Activated CD8-positive, alpha-beta T cell treated with anti-CD3 and anti-CD28 coated beads for 36 hours (primary cell): ENCODE data around the gene TALDO1. TPM values are rescaled to one million over a fixed set of nuclear protein-coding genes. Genes with fewer than 3 reads are reported as not detected.

Source experiments
- ATAC-seq: fragments of 200-7000 bp; cut with Tn5 transposase; one replicate; pipeline ENCODE4 v1.10.0; 2021; ENCODE audit warnings: mild to moderate bottlenecking, moderate library complexity
- CTCF ChIA-PET: fragments of 350-600 bp; sonication (Branson Sonifier 250); formaldehyde crosslinking; loops from one replicate; lab custom pipeline; 2021; ENCODE audit warnings: antibody characterized with exemption; lab: Charles Lee
- POLR2A ChIA-PET: fragments of 350-600 bp; sonication (Branson Sonifier 250); formaldehyde crosslinking; loops from one replicate; lab custom pipeline; 2021; ENCODE audit warnings: antibody characterized with exemption; lab: Charles Lee
- DNase-seq: peaks from one replicate; pipeline ENCODE4 v3.0.0-alpha.2; 2020
- H3K27ac Mint-ChIP-seq: one replicate; pipeline ENCODE4 v1.8.0; 2021; ENCODE audit warnings: mild to moderate bottlenecking, mixed read lengths
- H3K27me3 Mint-ChIP-seq: one replicate; pipeline ENCODE4 v1.8.0; 2021; ENCODE audit warnings: mixed read lengths
- H3K36me3 Mint-ChIP-seq: one replicate; pipeline ENCODE4 v1.8.0; 2021; ENCODE audit warnings: low read depth, mixed read lengths
- H3K4me1 Mint-ChIP-seq: one replicate; pipeline ENCODE4 v1.8.0; 2021; ENCODE audit warnings: low read depth, mixed read lengths
- H3K4me3 Mint-ChIP-seq: one replicate; pipeline ENCODE4 v1.8.0; 2021; ENCODE audit warnings: mild to moderate bottlenecking, moderate library complexity, mixed read lengths
- H3K9me3 Mint-ChIP-seq: one replicate; pipeline ENCODE4 v1.8.0; 2021; ENCODE audit warnings: mixed read lengths
- CTCF ChIP-seq: fragments of 200-600 bp; IDR thresholded peaks from one replicate; pipeline ENCODE4 v1.8.0; 2022; ENCODE audit warnings: antibody characterized with exemption, mild to moderate bottlenecking
- intact Hi-C: fragments of 100-400 bp; cut with micrococcal nuclease; formaldehyde crosslinking; loops from one replicate; pipeline ENCODE4 v1.10.0; 2022
- total RNA-seq, 2 experiments: library from RNA; stranded (reverse); gene quantifications; one replicate each; pipeline ENCODE4 v1.2.3, GENCODE V29; 2021

TALDO1 gene
- total RNA-seq, 2 experiments from 2014 or later, result 234 to 241 TPM

GRCh38 chr11:770642-771616 is 23.7 kb downstream of the TALDO1 start:
- H3K27me3 Mint-ChIP-seq, result no peaks in the 10 kb centered on the region
- ATAC-seq, result no peak
- TF ChIP-seq CTCF, result no peak
- no peak for DNase-seq
- no peak overlapping the region for H3K27ac Mint-ChIP-seq
- H3K9me3 Mint-ChIP-seq, result no peaks in the 10 kb centered on the region
- H3K36me3 Mint-ChIP-seq, result peaks cover 25% of the 10 kb centered on the region
- intact Hi-C loops, result no loop called here
- POLR2A ChIA-PET, result interaction anchor here (1.1 to 1.5 kb wide), 3 partner anchors 11 to 35 kb away, joined by 3 to 5 read pairs (median 4); partner anchors contain the start of gene CEND1
- CTCF ChIA-PET, result no interaction called here
- peaks cover 17% of the 10 kb centered on the region for H3K4me1 Mint-ChIP-seq
- no peak overlapping the region for H3K4me3 Mint-ChIP-seq

GRCh38 chr11:771617-772204 is 24.4 kb downstream of the TALDO1 start:
- peaks cover 22% of the 10 kb centered on the region for H3K36me3 Mint-ChIP-seq
- intact Hi-C loops, result no loop called here
- CTCF ChIA-PET, result no interaction called here

GRCh38 chr11:772429-773390 is 25.4 kb downstream of the TALDO1 start:
- no peak for TF ChIP-seq CTCF
- Mint-ChIP-seq H3K36me3 (peaks cover 21% of the 10 kb centered on the region), H3K9me3 (no peaks in the 10 kb centered on the region), H3K27me3 (no peaks in the 10 kb centered on the region), H3K4me3 (no peak overlapping the region), H3K27ac (no peak overlapping the region), H3K4me1 (peaks cover 16% of the 10 kb centered on the region)
- ATAC-seq (no peak), DNase-seq (no peak)
- ChIA-PET POLR2A (interaction anchor here (1.1 to 1.3 kb wide), 2 partner anchors 13 to 26 kb away, joined by 4 to 5 read pairs; partner anchors contain the start of gene TALDO1), CTCF (no interaction called here)
- intact Hi-C loops, result no loop called here

More at GRCh38 chr11:771617-772204, 24.4 kb downstream of the TALDO1 start:
- peaks cover 17% of the 10 kb centered on the region for H3K4me1 Mint-ChIP-seq
- POLR2A ChIA-PET, result interaction anchor here (1.3 kb wide), 1 partner anchor 12 kb away, joined by 5 read pairs; no protein-coding TSS in a partner anchor
- no peak for ATAC-seq
- DNase-seq, result no peak
- no peaks in the 10 kb centered on the region for H3K9me3 Mint-ChIP-seq
- no peak overlapping the region for H3K27ac Mint-ChIP-seq
- no peak overlapping the region for H3K4me3 Mint-ChIP-seq
- no peaks in the 10 kb centered on the region for H3K27me3 Mint-ChIP-seq
- TF ChIP-seq CTCF, result no peak

GRCh38 chr11:773425-773824 is 26.2 kb downstream of the TALDO1 start:
- Mint-ChIP-seq H3K4me1 (peaks cover 16% of the 10 kb centered on the region), H3K9me3 (no peaks in the 10 kb centered on the region), H3K27ac (no peak overlapping the region), H3K27me3 (no peaks in the 10 kb centered on the region), H3K4me3 (no peak overlapping the region), H3K36me3 (peaks cover 21% of the 10 kb centered on the region)
- DNase-seq, result no peak
- TF ChIP-seq CTCF, result no peak
- ATAC-seq, result no peak
- ChIA-PET CTCF (no interaction called here), POLR2A (interaction anchor here (1.1 kb wide), 1 partner anchor 27 kb away, joined by 4 read pairs; the partner anchor contains the start of gene TALDO1)
- intact Hi-C loops, result no loop called here
